Lung (tissue), 12 donors: ENCODE results near the gene CDRT4. TPM values are rescaled to one million over a fixed set of nuclear protein-coding genes. Genes with fewer than 3 reads are reported as not detected.
A peak's percentile ranks its signal among the peaks of the same experiment; 100 is the strongest.

Source experiments
- ATAC-seq: fragments of 200-7000 bp; cut with Tn5 transposase; one replicate; pipeline ENCODE4 v1.9.1; 2020; ENCODE audit warnings: moderate number of reproducible peaks; ENCODE audit not compliant: insufficient read depth, low FRiP score
- DNase-seq, 3 donors: peaks; one replicate each; pipeline ENCODE4 v3.0.0-alpha.2; 2013 to 2017
- H3K27ac ChIP-seq, 2 donors: one replicate each; pipeline ENCODE4 v1.5.1; 2013; ENCODE audit warnings: mild to moderate bottlenecking in 2 of 2, moderate library complexity in 2 of 2, control low read depth in 1 of 2, inconsistent platforms in 1 of 2, low read depth in 1 of 2, low read length in 1 of 2
- H3K27me3 ChIP-seq, 3 donors: one replicate each; pipeline ENCODE4 v1.5.1; 2013; ENCODE audit warnings: low read length in 2 of 3; ENCODE audit not compliant: control insufficient read depth in 3 of 3, insufficient read depth in 3 of 3
- H3K36me3 ChIP-seq, 4 donors: one replicate each; pipeline ENCODE4 v1.5.1; 2013; ENCODE audit warnings: low read length in 4 of 4, mild to moderate bottlenecking in 1 of 4, moderate library complexity in 1 of 4; ENCODE audit not compliant: control insufficient read depth in 4 of 4, insufficient read depth in 4 of 4
- H3K4me1 ChIP-seq, 5 donors: one replicate each; pipeline ENCODE4 v1.5.1; 2013; ENCODE audit warnings: low read length in 5 of 5, mild to moderate bottlenecking in 2 of 5, moderate library complexity in 1 of 5; ENCODE audit not compliant: control insufficient read depth in 5 of 5, insufficient read depth in 5 of 5
- H3K4me3 ChIP-seq: one replicate; pipeline ENCODE4 v1.5.1; 2013; ENCODE audit warnings: mild to moderate bottlenecking, control low read depth, moderate library complexity
- H3K9ac ChIP-seq, 2 donors: one replicate each; pipeline ENCODE4 v1.5.1; 2013; ENCODE audit warnings: low read length in 2 of 2, control low read depth in 1 of 2; ENCODE audit not compliant: insufficient read depth in 1 of 2
- H3K9me3 ChIP-seq, 4 donors: one replicate each; pipeline ENCODE4 v1.5.1; 2013; ENCODE audit warnings: low read length in 3 of 4, mild to moderate bottlenecking in 1 of 4, moderate library complexity in 1 of 4; ENCODE audit not compliant: control insufficient read depth in 4 of 4, insufficient read depth in 3 of 4
- CTCF ChIP-seq: IDR thresholded peaks from 2 replicates; pipeline ENCODE4 v1.5.1; 2012; ENCODE audit warnings: mild to moderate bottlenecking; ENCODE audit errors: control extremely low read depth, extremely low read depth
- WGBS, 2 donors: extraction: QIAGEN DNeasy Blood & Tissue Kit; methylation state at CpG; one replicate each; pipeline ENCODE4 v1.1.7; 2013; 5-methylcytosine and 5-hydroxymethylcytosine counted together
- polyA plus RNA-seq, 2 donors: library from polyadenylated mRNA; stranded (reverse); fragments of 200-250 nt; gene quantifications; one replicate each; pipeline ENCODE4 v1.2.1, GENCODE V29; 2013
- total RNA-seq, 2 donors: library from RNA; depleted of rRNA in 1 of 2; stranded (reverse); fragments of >200 nt in 1 of 2; gene quantifications; one replicate each; pipeline ENCODE4 v1.2.1, GENCODE V29; 2014 to 2021
- donor health status: control.
- donor health status: control.
- donor health status: Bipolar disorder and iron deficiency.
- donor health status: healthy.
- donor health status: DM: yes; HTN: yes; CAD: no.

Gene CDRT4
- total and polyA plus RNA-seq, 4 donors = 0.48 to 8.7 (median 8.6) TPM

DNA sequence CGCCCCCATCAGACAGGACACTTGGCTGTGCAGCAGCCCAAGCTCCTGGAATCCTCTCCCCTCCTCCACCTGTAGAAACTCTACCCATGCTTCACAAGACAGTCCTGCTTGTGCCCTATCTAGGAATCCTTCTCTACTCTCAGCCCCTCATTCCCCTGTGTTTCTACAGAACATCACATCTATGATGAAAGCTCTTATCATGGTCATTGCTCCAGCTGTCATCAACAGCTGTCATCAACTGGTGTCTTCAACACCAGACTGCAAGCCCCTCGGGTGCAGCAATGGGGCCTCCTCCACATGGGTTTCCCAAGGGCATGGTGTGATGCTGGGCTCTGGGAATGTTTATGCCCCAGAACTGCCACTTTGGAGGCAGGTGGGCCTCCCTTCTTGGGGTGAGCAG is 21.1 kb upstream of the CDRT4 start:
- H3K4me1 ChIP-seq = peaks cover 0 to 4% (median 3%) of the 10 kb centered on the region in 5 donors
- H3K9ac ChIP-seq = no peak overlapping the region
- DNase-seq = no peak
- H3K9me3 ChIP-seq = no peaks in the 10 kb centered on the region
- H3K4me3 ChIP-seq = no peak overlapping the region
- no peaks in the 10 kb centered on the region for H3K36me3 ChIP-seq
- WGBS, 2 donors = 95 to 97% methylated on average over 2 of the region's 2 CpGs
- no peak for ATAC-seq
- no peak for TF ChIP-seq CTCF
- no peaks in the 10 kb centered on the region for H3K27me3 ChIP-seq
- H3K27ac ChIP-seq = no peak overlapping the region

DNA sequence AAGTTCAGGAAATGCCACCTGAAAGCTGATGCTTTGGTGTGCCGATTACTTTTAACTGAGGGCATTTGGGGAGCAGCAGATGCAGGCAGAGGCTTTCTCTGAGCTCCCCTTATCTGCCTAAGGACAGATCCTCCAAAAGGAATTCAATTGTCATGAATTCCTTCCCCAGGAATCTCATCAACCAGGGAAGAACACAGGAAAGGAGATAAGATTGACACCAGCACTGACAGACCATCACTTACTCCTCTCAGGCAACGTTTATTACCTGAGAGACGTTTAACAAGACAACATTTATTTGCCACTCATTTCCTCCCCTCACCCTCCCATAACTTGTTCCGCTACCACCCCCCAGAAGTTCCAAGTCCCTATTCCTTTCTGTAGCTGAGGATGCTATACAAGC is 17.6 kb upstream of the CDRT4 start:
- no peak for ATAC-seq
- no peak overlapping the region for H3K9ac ChIP-seq
- H3K36me3 ChIP-seq = no peaks in the 10 kb centered on the region
- WGBS, 2 donors = 64 to 77% methylated on average over 4 of the region's 4 CpGs
- TF ChIP-seq CTCF = no peak
- no peak overlapping the region for H3K4me3 ChIP-seq
- no peaks in the 10 kb centered on the region for H3K9me3 ChIP-seq
- peaks cover 0 to 8% (median 3%) of the 10 kb centered on the region in 5 donors for H3K4me1 ChIP-seq
- no peak overlapping the region for H3K27ac ChIP-seq
- no peaks in the 10 kb centered on the region for H3K27me3 ChIP-seq
- no peak for DNase-seq

- no peak for TF ChIP-seq CTCF
- Histone ChIP-seq H3K27me3 (no peaks in the 10 kb centered on the region), H3K9ac (no peak overlapping the region), H3K9me3 (no peaks in the 10 kb centered on the region), H3K36me3 (peaks cover 0 to 1% (median 0%) of the 10 kb centered on the region in 4 donors), H3K27ac (no peak overlapping the region), H3K4me1 (peaks cover 0 to 8% (median 5%) of the 10 kb centered on the region in 5 donors), H3K4me3 (no peak overlapping the region)
- DNase-seq (peak; percentile 50 to 90 (median 89)), ATAC-seq (no peak)
- 66 to 70% methylated on average over 4 of the region's 4 CpGs for WGBS, 2 donors
Measured at GRCh38 chr17:15483431-15483830, 16.0 kb upstream of the CDRT4 start.

DNA sequence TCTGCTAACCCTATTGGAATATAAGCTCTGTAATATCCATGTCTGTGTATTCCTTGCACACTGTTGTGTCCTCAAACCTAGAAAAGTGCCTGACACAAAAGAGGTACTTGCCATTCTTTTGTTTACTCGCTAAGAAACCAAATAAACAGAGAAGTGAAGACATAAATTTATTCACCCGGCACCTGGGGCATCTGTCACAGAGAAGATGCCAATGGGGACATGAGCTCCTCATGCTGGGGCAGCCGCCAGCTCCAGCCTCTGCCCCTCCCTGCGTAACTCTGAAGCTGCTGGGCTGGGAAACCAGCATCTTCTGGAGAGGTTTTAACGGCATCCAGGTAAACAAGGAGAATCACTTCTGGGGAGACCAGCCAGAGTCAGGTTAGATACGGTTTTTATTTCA is 15.1 kb upstream of the CDRT4 start:
- Histone ChIP-seq H3K9ac (no peak overlapping the region), H3K27me3 (no peaks in the 10 kb centered on the region), H3K4me1 (peaks cover 0 to 8% (median 5%) of the 10 kb centered on the region in 5 donors), H3K9me3 (no peaks in the 10 kb centered on the region), H3K36me3 (peaks cover 0 to 1% (median 0%) of the 10 kb centered on the region in 4 donors), H3K4me3 (no peak overlapping the region), H3K27ac (no peak overlapping the region)
- WGBS, 2 donors = 86% methylated on average over 6 of the region's 6 CpGs
- ATAC-seq = no peak
- no peak for TF ChIP-seq CTCF
- no peak for DNase-seq
